Trophoblast cell (in vitro differentiated cells and primary cell): Measurements from ENCODE around the gene AP1S3.

Experiments
- DNase-seq, 2 donors: peaks; one replicate each; pipeline ENCODE4 v3.0.0-alpha.2; 2016
- H2AFZ ChIP-seq: 2 replicates; pipeline ENCODE4 v1.6.1; 2013; ENCODE audit warnings: low read length, moderate library complexity, mild to moderate bottlenecking; ENCODE audit not compliant: insufficient read depth, poor library complexity
- H2AK5ac ChIP-seq: 2 replicates; pipeline ENCODE4 v1.6.1; 2013; ENCODE audit warnings: mild to moderate bottlenecking, low read length
- H2BK120ac ChIP-seq: 2 replicates; pipeline ENCODE4 v1.6.1; 2013; ENCODE audit warnings: low read length, mild to moderate bottlenecking, moderate library complexity; ENCODE audit not compliant: insufficient read depth, poor library complexity
- H2BK12ac ChIP-seq: 2 replicates; pipeline ENCODE4 v1.6.1; 2013; ENCODE audit warnings: mild to moderate bottlenecking, low read length, moderate library complexity
- H2BK5ac ChIP-seq: 2 replicates; pipeline ENCODE4 v1.6.1; 2013; ENCODE audit warnings: low read length, low read depth, moderate library complexity, mild to moderate bottlenecking; ENCODE audit not compliant: poor library complexity
- H3K14ac ChIP-seq: 2 replicates; pipeline ENCODE4 v1.6.1; 2013; ENCODE audit warnings: mild to moderate bottlenecking, low read length
- H3K18ac ChIP-seq: 2 replicates; pipeline ENCODE4 v1.6.1; 2013; ENCODE audit warnings: mild to moderate bottlenecking, low read length
- H3K23ac ChIP-seq: 2 replicates; pipeline ENCODE4 v1.6.1; 2013; ENCODE audit warnings: low read length
- H3K27ac ChIP-seq: 2 replicates; pipeline ENCODE4 v1.5.1; 2013; ENCODE audit warnings: low read depth, mild to moderate bottlenecking, inconsistent platforms, low read length, moderate library complexity
- H3K27me3 ChIP-seq: 2 replicates; pipeline ENCODE4 v1.6.1; 2013; ENCODE audit warnings: inconsistent platforms, mild to moderate bottlenecking, low read length, moderate library complexity; ENCODE audit not compliant: insufficient read depth
- H3K36me3 ChIP-seq, 2 experiments: 1 replicate in 1 of 2; 2 replicates in 1 of 2; pipeline ENCODE4 v1.6.1; 2013; ENCODE audit warnings: low read length in 2 of 2, mild to moderate bottlenecking in 2 of 2, moderate library complexity in 1 of 2; ENCODE audit not compliant: insufficient read depth in 2 of 2, control insufficient read depth in 1 of 2
- H3K4ac ChIP-seq: 2 replicates; pipeline ENCODE4 v1.6.1; 2013; ENCODE audit warnings: low read depth, mild to moderate bottlenecking, low read length, moderate library complexity
- H3K4me1 ChIP-seq, 2 experiments: 1 replicate in 1 of 2; 2 replicates in 1 of 2; pipeline ENCODE4 v1.6.1; 2013; ENCODE audit warnings: low read length in 2 of 2, mild to moderate bottlenecking in 2 of 2, moderate library complexity in 1 of 2; ENCODE audit not compliant: insufficient read depth in 2 of 2, control insufficient read depth in 1 of 2
- H3K4me2 ChIP-seq: 2 replicates; pipeline ENCODE4 v1.6.1; 2013; ENCODE audit warnings: inconsistent platforms, mild to moderate bottlenecking, low read length, moderate library complexity
- H3K4me3 ChIP-seq: 2 replicates; pipeline ENCODE4 v1.5.1; 2013; ENCODE audit warnings: mild to moderate bottlenecking, low read depth, low read length, inconsistent platforms
- H3K79me1 ChIP-seq: one replicate; pipeline ENCODE4 v1.6.1; 2013; ENCODE audit warnings: low read length
- H3K79me2 ChIP-seq: 2 replicates; pipeline ENCODE4 v1.6.1; 2013; ENCODE audit warnings: low read length, mild to moderate bottlenecking; ENCODE audit not compliant: control insufficient read depth, insufficient read depth, poor library complexity
- H3K9ac ChIP-seq: 2 replicates; pipeline ENCODE4 v1.6.1; 2013; ENCODE audit warnings: mild to moderate bottlenecking, low read length
- H3K9me3 ChIP-seq: 2 replicates; pipeline ENCODE4 v1.6.1; 2013; ENCODE audit warnings: low read depth, mild to moderate bottlenecking, control low read depth, inconsistent platforms, low read length; ENCODE audit not compliant: insufficient read depth
- H4K12ac ChIP-seq: 2 replicates; pipeline ENCODE4 v1.6.1; 2013; ENCODE audit warnings: low read depth, mild to moderate bottlenecking, low read length, moderate library complexity
- H4K8ac ChIP-seq: 2 replicates; pipeline ENCODE4 v1.6.1; 2013; ENCODE audit warnings: low read depth, mild to moderate bottlenecking, low read length, moderate library complexity
- H4K91ac ChIP-seq: one replicate; pipeline ENCODE4 v1.6.1; 2013; ENCODE audit warnings: low read depth, mild to moderate bottlenecking, low read length, moderate library complexity
- WGBS: extraction: QIAGEN DNeasy Blood & Tissue Kit; methylation state at CpG from one replicate; pipeline ENCODE4 v1.1.7; 2013; ENCODE audit warnings: missing lambda C conversion rate; ENCODE audit not compliant: insufficient read length, insufficient coverage; ENCODE audit errors: extremely low coverage; 5-methylcytosine and 5-hydroxymethylcytosine counted together

AP1S3 gene

GRCh38 chr2:223865907-223866508 lies 28.6 kb upstream of the AP1S3 start:
- peaks cover 0 to 6% of the 10 kb centered on the region in 2 experiments for H3K36me3 ChIP-seq

GRCh38 chr2:223865124-223865523 lies 27.7 kb upstream of the AP1S3 start:
- Histone ChIP-seq H4K12ac (no peak overlapping the region), H3K4me3 (no peak overlapping the region), H3K79me1 (no peaks in the 10 kb centered on the region), H3K4ac (no peak overlapping the region), H3K36me3 (peaks cover 0 to 2% of the 10 kb centered on the region in 2 experiments), H3K18ac (no peak overlapping the region), H2BK120ac (no peak overlapping the region), H2AK5ac (no peak overlapping the region), H2AFZ (no peak overlapping the region), H3K9ac (no peak overlapping the region), H3K9me3 (no peaks in the 10 kb centered on the region), H2BK12ac (no peak overlapping the region), H3K27ac (no peak overlapping the region), H4K8ac (no peak overlapping the region), H3K27me3 (no peaks in the 10 kb centered on the region), H3K23ac (no peak overlapping the region), H3K4me2 (no peak overlapping the region), H3K79me2 (no peaks in the 10 kb centered on the region), H3K4me1 (no peaks in the 10 kb centered on the region), H2BK5ac (no peak overlapping the region), H4K91ac (no peak overlapping the region), H3K14ac (no peak overlapping the region)
- peak in 1 of 2 donors; percentile 23 for DNase-seq
- no CpG with 5 or more reads among the region's 4 CpGs for WGBS

More at GRCh38 chr2:223865907-223866508, 28.6 kb upstream of the AP1S3 start:
- Histone ChIP-seq H2BK5ac (no peak overlapping the region), H3K4me2 (no peak overlapping the region), H3K4me1 (no peaks in the 10 kb centered on the region), H3K4ac (no peak overlapping the region), H3K9ac (no peak overlapping the region), H4K8ac (no peak overlapping the region), H3K14ac (no peak overlapping the region), H2BK120ac (no peak overlapping the region), H4K91ac (no peak overlapping the region), H3K79me2 (no peaks in the 10 kb centered on the region), H2AFZ (no peak overlapping the region), H2BK12ac (no peak overlapping the region), H3K9me3 (no peaks in the 10 kb centered on the region), H3K18ac (no peak overlapping the region), H3K4me3 (no peak overlapping the region), H4K12ac (no peak overlapping the region), H3K23ac (no peak overlapping the region), H2AK5ac (no peak overlapping the region), H3K27ac (no peak overlapping the region), H3K27me3 (no peaks in the 10 kb centered on the region), H3K79me1 (no peaks in the 10 kb centered on the region)
- no CpG with 5 or more reads among the region's 2 CpGs for WGBS
- peak in 1 of 2 donors; percentile 53 for DNase-seq

GRCh38 chr2:223863491-223863890 lies 26.1 kb upstream of the AP1S3 start:
- Histone ChIP-seq H2BK5ac (no peak overlapping the region), H3K9me3 (no peaks in the 10 kb centered on the region), H3K79me2 (no peaks in the 10 kb centered on the region), H4K12ac (no peak overlapping the region), H3K4me1 (no peaks in the 10 kb centered on the region), H3K27ac (no peak overlapping the region), H2AFZ (no peak overlapping the region), H3K4ac (no peak overlapping the region), H3K27me3 (no peaks in the 10 kb centered on the region), H3K14ac (no peak overlapping the region), H2AK5ac (no peak overlapping the region), H3K79me1 (no peaks in the 10 kb centered on the region), H3K4me2 (no peak overlapping the region), H2BK120ac (no peak overlapping the region), H3K9ac (no peak overlapping the region), H3K18ac (no peak overlapping the region), H3K4me3 (no peak overlapping the region), H3K36me3 (no peaks in the 10 kb centered on the region), H2BK12ac (no peak overlapping the region), H4K8ac (no peak overlapping the region), H3K23ac (no peak overlapping the region), H4K91ac (no peak overlapping the region)
- WGBS = no CpG with 5 or more reads among the region's 2 CpGs
- no peak for DNase-seq

- H3K36me3 ChIP-seq = no peaks in the 10 kb centered on the region
- H3K4me1 ChIP-seq = peaks cover 0 to 2% of the 10 kb centered on the region in 2 experiments
- no peak overlapping the region for H3K18ac ChIP-seq
- H2AFZ ChIP-seq = no peak overlapping the region
- H3K79me1 ChIP-seq = no peaks in the 10 kb centered on the region
- no peak overlapping the region for H3K23ac ChIP-seq
- H3K9me3 ChIP-seq = no peaks in the 10 kb centered on the region
- peak; percentile 63 to 74 for DNase-seq
- H4K12ac ChIP-seq = no peak overlapping the region
- no CpG with 5 or more reads among the region's 5 CpGs for whole genome bisulfite sequencing
- no peak overlapping the region for H3K4me2 ChIP-seq
- no peak overlapping the region for H3K9ac ChIP-seq
- H3K4me3 ChIP-seq = no peak overlapping the region
- H2BK5ac ChIP-seq = no peak overlapping the region
- no peaks in the 10 kb centered on the region for H3K79me2 ChIP-seq
- H4K8ac ChIP-seq = no peak overlapping the region
- no peaks in the 10 kb centered on the region for H3K27me3 ChIP-seq
- no peak overlapping the region for H2BK12ac ChIP-seq
- no peak overlapping the region for H2BK120ac ChIP-seq
- H3K27ac ChIP-seq = no peak overlapping the region
- H3K4ac ChIP-seq = no peak overlapping the region
- no peak overlapping the region for H2AK5ac ChIP-seq
- no peak overlapping the region for H4K91ac ChIP-seq
- H3K14ac ChIP-seq = no peak overlapping the region
These were observed 23.7 kb upstream of the AP1S3 start for GRCh38 chr2:223860809-223861738.
